ENCODE measurements around the gene FOXN4. TPM values are rescaled to one million over a fixed set of nuclear protein-coding genes. Genes with fewer than 3 reads are reported as not detected.

The FOXN4 gene
- total and polyA plus RNA-seq, 9 of the 15 experiments (the other 6 are each of a cell fraction or from before 2014, with no cell fraction given) = not detected

DNA sequence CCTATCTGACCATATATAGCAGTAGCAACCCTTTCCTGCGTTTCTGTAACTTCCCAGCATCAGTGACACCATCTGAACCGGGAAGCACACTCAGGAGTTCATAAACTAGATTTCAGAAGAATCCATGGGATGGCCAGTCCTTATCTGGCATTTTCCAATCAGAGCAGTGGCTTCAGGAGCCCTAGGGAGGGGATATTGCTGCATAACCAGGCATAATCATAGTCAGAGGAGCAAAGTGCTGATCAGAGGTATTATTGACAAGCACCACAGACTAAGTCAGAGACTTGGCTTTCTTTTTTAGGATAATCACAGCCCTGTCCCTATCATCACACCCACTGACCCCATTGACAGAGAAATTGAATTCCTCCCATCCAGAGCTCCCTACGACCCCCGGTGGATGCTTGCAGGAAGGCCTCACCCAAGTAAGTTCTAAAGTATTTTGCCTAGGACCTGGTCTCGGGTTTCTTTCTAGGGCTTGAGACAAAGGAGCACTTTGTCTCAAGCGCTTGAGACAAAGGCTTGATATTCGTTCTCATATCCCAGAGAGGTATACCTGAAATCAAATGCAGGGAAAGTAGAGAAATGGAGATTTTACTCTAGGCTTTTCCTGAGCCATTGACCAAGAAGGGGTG is 55.1 kb downstream of the FOXN4 start:
- Histone ChIP-seq H3K27me3 (ENCODE audit: control insufficient read depth in 2 of 2, insufficient read depth in 2 of 2, low read length in 2 of 2) (peaks cover 7 to 19% of the 10 kb centered on the region in 2 experiments; a peak in 3 of 5 replicates), H3K27ac (ENCODE audit: extremely low read depth, low read depth, low read length) (no peak overlapping the region), H3K4me2 (ENCODE audit: insufficient read depth, low read length) (no peak overlapping the region), H3K79me2 (ENCODE audit: control insufficient read depth, insufficient read depth, low read length) (no peaks in the 10 kb centered on the region), H3K9me1 (ENCODE audit: control insufficient read depth, insufficient read depth, low read length) (no peaks in the 10 kb centered on the region), H3K9me3 (replicated peaks; ENCODE audit: control insufficient read depth, insufficient read depth, low read depth, low read length) (no peaks in the 10 kb centered on the region), H2AFZ (ENCODE audit: low read depth, low read length) (no peak overlapping the region), H4K20me1 (replicated peaks; ENCODE audit: control insufficient read depth, insufficient read depth, low read length) (0 out of 2 replicates have a peak, but pooled peaks cover 6% of the 10 kb centered on the region), H3K4me1 (replicated peaks in 1 of 2; ENCODE audit: control insufficient read depth in 2 of 2, insufficient read depth in 2 of 2, low read length in 2 of 2) (no peaks in the 10 kb centered on the region), H3K4me3 (no peak overlapping the region), H3K36me3 (ENCODE audit: control insufficient read depth, insufficient read depth, low read length) (no peaks in the 10 kb centered on the region), H3K9ac (ENCODE audit: insufficient read depth in 1 of 2, low read depth in 2 of 2, low read length in 2 of 2) (no peak overlapping the region)
- 4% methylated on average over 7 of the region's 7 CpGs for WGBS (ENCODE audit: insufficient coverage, low coverage, missing lambda C conversion rate)
- in situ Hi-C loops (cut with MboI) = no loop called here
- FAIRE-seq = no peak
- intact Hi-C loops (cut with micrococcal nuclease) = no loop called here
- no peak for ATAC-seq
- ChIA-PET POLR2A (no interaction called here), CTCF (ENCODE audit: low intra/inter-chr PET ratio) (no interaction called here)
- no TSS peak for BruUV-seq (replicated peaks)
- no peak for DNase-seq (ENCODE audit: extremely low read depth in 1 of 4, low spot score in 3 of 4)
- TF ChIP-seq DDX20 (tag; IDR thresholded peaks at IDR 0.05; ENCODE audit: low read depth) (no peak), PHB2 (IDR thresholded peaks at IDR 0.05; ENCODE audit: low read depth) (no peak), ZBTB7A (IDR thresholded peaks at IDR 0.05; ENCODE audit: borderline replicate concordance, control insufficient read depth, low read depth, low read length) (no peak), HDGF (IDR thresholded peaks at IDR 0.05) (no peak), SRSF7 (optimal IDR thresholded peaks at IDR 0.05; ENCODE audit: low read depth, low read length) (no peak), ZNF57 (CRISPR knock-in tag; IDR thresholded peaks at IDR 0.05) (no peak), YBX1 (IDR thresholded peaks at IDR 0.05) (no peak), ETV1 (tag; conservative IDR thresholded peaks at IDR 0.05; ENCODE audit: low read depth) (no peak), SAFB2 (IDR thresholded peaks at IDR 0.05; ENCODE audit: borderline replicate concordance, low read depth, low read length, severe bottlenecking) (no peak), POLR2G (IDR thresholded peaks at IDR 0.05; ENCODE audit: low read depth, low read length) (no peak)
- TF ChIP-seq, protein P1, sequence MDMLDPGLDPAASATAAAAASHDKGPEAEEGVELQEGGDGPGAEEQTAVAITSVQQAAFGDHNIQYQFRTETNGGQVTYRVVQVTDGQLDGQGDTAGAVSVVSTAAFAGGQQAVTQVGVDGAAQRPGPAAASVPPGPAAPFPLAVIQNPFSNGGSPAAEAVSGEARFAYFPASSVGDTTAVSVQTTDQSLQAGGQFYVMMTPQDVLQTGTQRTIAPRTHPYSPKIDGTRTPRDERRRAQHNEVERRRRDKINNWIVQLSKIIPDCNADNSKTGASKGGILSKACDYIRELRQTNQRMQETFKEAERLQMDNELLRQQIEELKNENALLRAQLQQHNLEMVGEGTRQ (CRISPR knock-in tag; IDR thresholded peaks at IDR 0.05) = no peak
- TF ChIP-seq, protein P2, sequence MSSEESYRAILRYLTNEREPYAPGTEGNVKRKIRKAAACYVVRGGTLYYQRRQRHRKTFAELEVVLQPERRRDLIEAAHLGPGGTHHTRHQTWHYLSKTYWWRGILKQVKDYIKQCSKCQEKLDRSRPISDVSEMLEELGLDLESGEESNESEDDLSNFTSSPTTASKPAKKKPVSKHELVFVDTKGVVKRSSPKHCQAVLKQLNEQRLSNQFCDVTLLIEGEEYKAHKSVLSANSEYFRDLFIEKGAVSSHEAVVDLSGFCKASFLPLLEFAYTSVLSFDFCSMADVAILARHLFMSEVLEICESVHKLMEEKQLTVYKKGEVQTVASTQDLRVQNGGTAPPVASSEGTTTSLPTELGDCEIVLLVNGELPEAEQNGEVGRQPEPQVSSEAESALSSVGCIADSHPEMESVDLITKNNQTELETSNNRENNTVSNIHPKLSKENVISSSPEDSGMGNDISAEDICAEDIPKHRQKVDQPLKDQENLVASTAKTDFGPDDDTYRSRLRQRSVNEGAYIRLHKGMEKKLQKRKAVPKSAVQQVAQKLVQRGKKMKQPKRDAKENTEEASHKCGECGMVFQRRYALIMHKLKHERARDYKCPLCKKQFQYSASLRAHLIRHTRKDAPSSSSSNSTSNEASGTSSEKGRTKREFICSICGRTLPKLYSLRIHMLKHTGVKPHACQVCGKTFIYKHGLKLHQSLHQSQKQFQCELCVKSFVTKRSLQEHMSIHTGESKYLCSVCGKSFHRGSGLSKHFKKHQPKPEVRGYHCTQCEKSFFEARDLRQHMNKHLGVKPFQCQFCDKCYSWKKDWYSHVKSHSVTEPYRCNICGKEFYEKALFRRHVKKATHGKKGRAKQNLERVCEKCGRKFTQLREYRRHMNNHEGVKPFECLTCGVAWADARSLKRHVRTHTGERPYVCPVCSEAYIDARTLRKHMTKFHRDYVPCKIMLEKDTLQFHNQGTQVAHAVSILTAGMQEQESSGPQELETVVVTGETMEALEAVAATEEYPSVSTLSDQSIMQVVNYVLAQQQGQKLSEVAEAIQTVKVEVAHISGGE (CRISPR knock-in tag; IDR thresholded peaks at IDR 0.05) = no peak
- TF ChIP-seq, protein P3, sequence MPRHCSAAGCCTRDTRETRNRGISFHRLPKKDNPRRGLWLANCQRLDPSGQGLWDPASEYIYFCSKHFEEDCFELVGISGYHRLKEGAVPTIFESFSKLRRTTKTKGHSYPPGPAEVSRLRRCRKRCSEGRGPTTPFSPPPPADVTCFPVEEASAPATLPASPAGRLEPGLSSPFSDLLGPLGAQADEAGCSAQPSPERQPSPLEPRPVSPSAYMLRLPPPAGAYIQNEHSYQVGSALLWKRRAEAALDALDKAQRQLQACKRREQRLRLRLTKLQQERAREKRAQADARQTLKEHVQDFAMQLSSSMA (CRISPR knock-in tag; IDR thresholded peaks at IDR 0.05) = no peak
- TF ChIP-seq, protein P4, sequence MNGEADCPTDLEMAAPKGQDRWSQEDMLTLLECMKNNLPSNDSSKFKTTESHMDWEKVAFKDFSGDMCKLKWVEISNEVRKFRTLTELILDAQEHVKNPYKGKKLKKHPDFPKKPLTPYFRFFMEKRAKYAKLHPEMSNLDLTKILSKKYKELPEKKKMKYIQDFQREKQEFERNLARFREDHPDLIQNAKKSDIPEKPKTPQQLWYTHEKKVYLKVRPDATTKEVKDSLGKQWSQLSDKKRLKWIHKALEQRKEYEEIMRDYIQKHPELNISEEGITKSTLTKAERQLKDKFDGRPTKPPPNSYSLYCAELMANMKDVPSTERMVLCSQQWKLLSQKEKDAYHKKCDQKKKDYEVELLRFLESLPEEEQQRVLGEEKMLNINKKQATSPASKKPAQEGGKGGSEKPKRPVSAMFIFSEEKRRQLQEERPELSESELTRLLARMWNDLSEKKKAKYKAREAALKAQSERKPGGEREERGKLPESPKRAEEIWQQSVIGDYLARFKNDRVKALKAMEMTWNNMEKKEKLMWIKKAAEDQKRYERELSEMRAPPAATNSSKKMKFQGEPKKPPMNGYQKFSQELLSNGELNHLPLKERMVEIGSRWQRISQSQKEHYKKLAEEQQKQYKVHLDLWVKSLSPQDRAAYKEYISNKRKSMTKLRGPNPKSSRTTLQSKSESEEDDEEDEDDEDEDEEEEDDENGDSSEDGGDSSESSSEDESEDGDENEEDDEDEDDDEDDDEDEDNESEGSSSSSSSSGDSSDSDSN (IDR thresholded peaks at IDR 0.05; ENCODE audit: borderline replicate concordance in 1 of 2, low read depth in 2 of 2, low read length in 2 of 2) = no peak
